HPDE6-E6E7 (cell line): Measurements from ENCODE around the gene STX12.
A peak's percentile ranks its signal among the peaks of the same experiment; 100 is the strongest.

Source experiments
- DNase-seq: peaks from one replicate; pipeline ENCODE4 v3.0.0; 2011; ENCODE audit warnings: missing footprints; ENCODE audit errors: extremely low spot score

Gene STX12

GRCh38 chr1:27772932-27773825, at the start of gene STX12:
TSS of gene STX12 (plus strand) at chr1:27773219. CDS start at chr1:27773308, 89 bp downstream.
- DNase-seq, result peak; percentile 99

- DNase-seq, result no peak
Measured at GRCh38 chr1:27724961-27725373, 48.1 kb upstream of the STX12 start.

GRCh38 chr1:27725374-27726172, 47.4 kb upstream of the STX12 start, which contains the start of gene FAM76A:
TSS of gene FAM76A (plus strand) at chr1:27725961. CDS start at chr1:27726081, 120 bp downstream.
- peak; percentile 99 for DNase-seq

GRCh38 chr1:27726173-27727044, 46.6 kb upstream of the STX12 start:
- DNase-seq, result no peak

- DNase-seq, result no peak
Measured at GRCh38 chr1:27727126-27727525, 45.9 kb upstream of the STX12 start.

- no peak for DNase-seq
Measured at GRCh38 chr1:27736252-27736651, 36.8 kb upstream of the STX12 start.

GRCh38 chr1:27741121-27741520, 31.9 kb upstream of the STX12 start:
- DNase-seq, result no peak

GRCh38 chr1:27744556-27744955, 28.5 kb upstream of the STX12 start:
- DNase-seq, result no peak

- DNase-seq, result no peak
Measured at GRCh38 chr1:27745466-27745865, 27.6 kb upstream of the STX12 start.

GRCh38 chr1:27752360-27752759, 20.7 kb upstream of the STX12 start:
- no peak for DNase-seq

GRCh38 chr1:27755286-27755685, 17.7 kb upstream of the STX12 start:
- DNase-seq, result no peak

- no peak for DNase-seq
Measured at GRCh38 chr1:27755865-27756264, 17.2 kb upstream of the STX12 start.

GRCh38 chr1:27759236-27759635, 13.8 kb upstream of the STX12 start:
- DNase-seq, result no peak

GRCh38 chr1:27760426-27760825, 12.6 kb upstream of the STX12 start:
- no peak for DNase-seq

GRCh38 chr1:27762033-27762432, 11.0 kb upstream of the STX12 start:
- DNase-seq, result no peak

- no peak for DNase-seq
Measured at GRCh38 chr1:27763358-27763757, 9.7 kb upstream of the STX12 start.

- no peak for DNase-seq
Measured at GRCh38 chr1:27770293-27770830, 2.7 kb upstream of the STX12 start.

GRCh38 chr1:27772036-27772931, 735 bp upstream of the STX12 start:
- DNase-seq, result no peak

- DNase-seq, result no peak
Measured at GRCh38 chr1:27773826-27774445, 917 bp downstream of the STX12 start.

GRCh38 chr1:27774654-27775053, 1.6 kb downstream of the STX12 start:
- no peak for DNase-seq
